H9 (cell line): Measurements from ENCODE around the gene CLDN18. TPM values are rescaled to one million over a fixed set of nuclear protein-coding genes. Genes with fewer than 3 reads are reported as not detected.

Source experiments
- DNase-seq: peaks from one replicate; pipeline ENCODE4 v3.0.0-alpha.2; 2017
- H2AFZ ChIP-seq: one replicate; pipeline ENCODE4 v1.6.1; 2013; ENCODE audit warnings: mild to moderate bottlenecking, low read length, control low read depth, moderate library complexity
- H2AK5ac ChIP-seq: 2 replicates; pipeline ENCODE4 v1.6.1; 2013; ENCODE audit warnings: low read length, control low read depth, mixed read lengths; ENCODE audit not compliant: insufficient read length
- H2BK120ac ChIP-seq: one replicate; pipeline ENCODE4 v1.6.1; 2013; ENCODE audit warnings: low read depth, mild to moderate bottlenecking, low read length, control low read depth, inconsistent platforms; ENCODE audit not compliant: poor library complexity, severe bottlenecking
- H2BK12ac ChIP-seq: 2 replicates; pipeline ENCODE4 v1.6.1; 2013; ENCODE audit warnings: low read length, control low read depth, mixed read lengths, low read depth; ENCODE audit not compliant: insufficient read length
- H2BK15ac ChIP-seq: 2 replicates; pipeline ENCODE4 v1.6.1; 2013; ENCODE audit warnings: low read depth, low read length, control low read depth
- H2BK20ac ChIP-seq: one replicate; pipeline ENCODE4 v1.6.1; 2013; ENCODE audit warnings: low read depth, mild to moderate bottlenecking, low read length, control low read depth, inconsistent platforms; ENCODE audit not compliant: poor library complexity, severe bottlenecking
- H2BK5ac ChIP-seq: 2 replicates; pipeline ENCODE4 v1.6.1; 2013; ENCODE audit warnings: low read length, control low read depth, mixed read lengths; ENCODE audit not compliant: insufficient read length
- H3K14ac ChIP-seq: 2 replicates; pipeline ENCODE4 v1.6.1; 2013; ENCODE audit warnings: low read length, control low read depth; ENCODE audit not compliant: insufficient read depth
- H3K18ac ChIP-seq: 2 replicates; pipeline ENCODE4 v1.6.1; 2013; ENCODE audit warnings: low read depth, mild to moderate bottlenecking, mixed read lengths, low read length, control low read depth; ENCODE audit not compliant: insufficient read length
- H3K23ac ChIP-seq: 2 replicates; pipeline ENCODE4 v1.6.1; 2013; ENCODE audit warnings: low read length, control low read depth, mixed read lengths, low read depth; ENCODE audit not compliant: insufficient read length
- H3K23me2 ChIP-seq: 2 replicates; pipeline ENCODE4 v1.6.1; 2013; ENCODE audit warnings: low read depth, mild to moderate bottlenecking, mixed read lengths, low read length, control low read depth; ENCODE audit not compliant: insufficient read length, poor library complexity, severe bottlenecking
- H3K27ac ChIP-seq: 2 replicates; pipeline ENCODE4 v1.5.1; 2013; ENCODE audit warnings: low read length, control low read depth, mixed read lengths, low read depth; ENCODE audit not compliant: insufficient read length
- H3K27me3 ChIP-seq: 2 replicates; pipeline ENCODE4 v1.6.1; 2013; ENCODE audit warnings: low read length, control low read depth, inconsistent platforms; ENCODE audit not compliant: insufficient read depth
- H3K4ac ChIP-seq: 2 replicates; pipeline ENCODE4 v1.6.1; 2013; ENCODE audit warnings: low read depth, mild to moderate bottlenecking, control low read depth, inconsistent platforms, low read length, moderate library complexity
- H3K4me1 ChIP-seq: 2 replicates; pipeline ENCODE4 v1.6.1; 2013; ENCODE audit warnings: low read length, control low read depth, inconsistent platforms; ENCODE audit not compliant: insufficient read depth
- H3K4me2 ChIP-seq: 2 replicates; pipeline ENCODE4 v1.6.1; 2013; ENCODE audit warnings: low read length, control low read depth, mixed read lengths; ENCODE audit not compliant: insufficient read length, insufficient read depth
- H3K56ac ChIP-seq: 2 replicates; pipeline ENCODE4 v1.6.1; 2013; ENCODE audit warnings: low read depth, mild to moderate bottlenecking, mixed read lengths, low read length, control low read depth; ENCODE audit not compliant: insufficient read length
- H3K79me1 ChIP-seq: 2 replicates; pipeline ENCODE4 v1.6.1; 2013; ENCODE audit warnings: low read depth, mild to moderate bottlenecking, moderate library complexity, low read length, control low read depth, inconsistent platforms; ENCODE audit not compliant: insufficient read depth, poor library complexity, severe bottlenecking
- H3K79me2 ChIP-seq: 2 replicates; pipeline ENCODE4 v1.6.1; 2013; ENCODE audit warnings: low read length, control low read depth, inconsistent platforms; ENCODE audit not compliant: insufficient read depth
- H3K9ac ChIP-seq: 2 replicates; pipeline ENCODE4 v1.6.1; 2013; ENCODE audit warnings: low read length, control low read depth, mixed read lengths; ENCODE audit not compliant: insufficient read length; ENCODE audit errors: extremely low read depth
- H3K9me3 ChIP-seq: one replicate; pipeline ENCODE4 v1.6.1; 2013; ENCODE audit warnings: low read depth, low read length, inconsistent platforms; ENCODE audit not compliant: control insufficient read depth
- H3T11ph ChIP-seq: one replicate; pipeline ENCODE4 v1.6.1; 2013; ENCODE audit warnings: mild to moderate bottlenecking, low read length, control low read depth, inconsistent platforms
- H4K20me1 ChIP-seq: one replicate; pipeline ENCODE4 v1.6.1; 2013; ENCODE audit not compliant: control insufficient read depth, insufficient read length, insufficient read depth
- H4K5ac ChIP-seq: 2 replicates; pipeline ENCODE4 v1.6.1; 2013; ENCODE audit warnings: low read depth, mild to moderate bottlenecking, mixed read lengths, low read length, control low read depth; ENCODE audit not compliant: insufficient read length
- H4K8ac ChIP-seq: replicated peaks from 2 replicates; pipeline ENCODE4 v1.6.1; 2013; ENCODE audit warnings: low read length, control low read depth, mixed read lengths, low read depth; ENCODE audit not compliant: insufficient read length
- H4K91ac ChIP-seq: 2 replicates; pipeline ENCODE4 v1.6.1; 2013; ENCODE audit warnings: low read depth, mild to moderate bottlenecking, moderate library complexity, mixed read lengths, low read length, control low read depth; ENCODE audit not compliant: insufficient read length
- H3K27ac Mint-ChIP-seq, 3 experiments: 2 replicates in 2 of 3; 3 replicates in 1 of 3; pipeline ENCODE4 v1.8.0; 2020 to 2021; ENCODE audit warnings: mixed read lengths in 3 of 3, mild to moderate bottlenecking in 1 of 3, moderate library complexity in 1 of 3
- H3K27me3 Mint-ChIP-seq: 2 replicates; pipeline ENCODE4 v1.8.0; 2021; ENCODE audit warnings: low read depth, mild to moderate bottlenecking, moderate library complexity, mixed read lengths
- H3K36me3 Mint-ChIP-seq, 3 experiments: 2 replicates in 2 of 3; 3 replicates in 1 of 3; pipeline ENCODE4 v1.8.0; 2020 to 2021; ENCODE audit warnings: low read depth in 3 of 3, mixed read lengths in 3 of 3; ENCODE audit not compliant: insufficient read depth in 1 of 3
- H3K4me1 Mint-ChIP-seq, 2 experiments: 2 replicates each; pipeline ENCODE4 v1.8.0; 2020; ENCODE audit warnings: mixed read lengths in 2 of 2
- H3K4me3 Mint-ChIP-seq, 2 experiments: 2 replicates in 1 of 2; 3 replicates in 1 of 2; pipeline ENCODE4 v1.8.0; 2020 to 2021; ENCODE audit warnings: mild to moderate bottlenecking in 2 of 2, mixed read lengths in 2 of 2, moderate library complexity in 1 of 2
- H3K9me3 Mint-ChIP-seq, 2 experiments: 2 replicates in 1 of 2; 3 replicates in 1 of 2; pipeline ENCODE4 v1.8.0; 2020; ENCODE audit warnings: mild to moderate bottlenecking in 2 of 2, mixed read lengths in 2 of 2, moderate library complexity in 1 of 2
- CTCF ChIP-seq: fragments of 200-600 bp; sonication (generic); conservative IDR thresholded peaks from 3 replicates; pipeline ENCODE4 v1.8.0; 2021; ENCODE audit warnings: antibody characterized with exemption, mild to moderate bottlenecking
- WGBS: extraction: QIAGEN DNeasy Blood & Tissue Kit; methylation state at CpG from one replicate; pipeline ENCODE4 v1.1.7; 2013; ENCODE audit warnings: missing lambda C conversion rate, low lambda C conversion rate, mixed read lengths; ENCODE audit not compliant: insufficient read length; ENCODE audit errors: extremely low coverage; 5-methylcytosine and 5-hydroxymethylcytosine counted together
- total RNA-seq: library from RNA; stranded (reverse); gene quantifications from 2 replicates; pipeline ENCODE4 v1.2.1, GENCODE V29; 2021

Gene CLDN18
- total RNA-seq, 1 experiment from 2014 or later = not detected

GRCh38 chr3:137962251-137962650 lies 47.7 kb upstream of the CLDN18 start:
- Histone ChIP-seq H3K9me3 (peaks cover 5% of the 10 kb centered on the region), H2BK12ac (no peak overlapping the region), H3K4me1 (peaks cover 2% of the 10 kb centered on the region; the same call in 1 of the 2 replicates), H3K23me2 (no peaks in the 10 kb centered on the region), H2BK20ac (no peak overlapping the region), H2BK5ac (no peak overlapping the region), H3K9ac (no peak overlapping the region), H4K91ac (no peak overlapping the region), H2BK120ac (no peak overlapping the region), H2AK5ac (no peak overlapping the region), H4K5ac (no peak overlapping the region), H4K8ac (no peak overlapping the region), H3K14ac (no peak overlapping the region), H3K18ac (no peak overlapping the region), H3K4ac (no peak overlapping the region), H3K4me2 (no peak overlapping the region), H3K23ac (no peak overlapping the region), H3T11ph (no peak overlapping the region), H3K27me3 (no peaks in the 10 kb centered on the region), H3K27ac (no peak overlapping the region), H3K56ac (no peak overlapping the region), H4K20me1 (no peaks in the 10 kb centered on the region), H2AFZ (no peak overlapping the region), H3K79me1 (no peaks in the 10 kb centered on the region), H3K79me2 (no peaks in the 10 kb centered on the region), H2BK15ac (no peak overlapping the region)
- no peak overlapping the region for H3K4me3 Mint-ChIP-seq
- DNase-seq = no peak
- H3K27ac Mint-ChIP-seq = no peak overlapping the region
- TF ChIP-seq CTCF = no peak
- peaks cover 0 to 10% (median 0%) of the 10 kb centered on the region in 3 experiments; a peak in 2 of 7 replicates for H3K36me3 Mint-ChIP-seq
- H3K9me3 Mint-ChIP-seq = peaks cover 4 to 12% of the 10 kb centered on the region in 2 experiments; a peak in 3 of 5 replicates
- no CpG with 5 or more reads among the region's 7 CpGs for WGBS
- H3K27me3 Mint-ChIP-seq = peaks cover 3% of the 10 kb centered on the region; the same call in 1 of the 2 replicates
- H3K4me1 Mint-ChIP-seq = peaks cover 13 to 17% of the 10 kb centered on the region in 2 experiments
